HepG2 (cell line): ENCODE measurements around the gene DCAF15. TPM values are rescaled to one million over a fixed set of nuclear protein-coding genes. Genes with fewer than 3 reads are reported as not detected.

ENCODE experiments used
- ATF1 ChIP-seq: IDR thresholded peaks from 2 replicates; pipeline ENCODE4 v1.6.1; 2016; ENCODE audit warnings: mild to moderate bottlenecking, control low read depth
- BORCS8-MEF2B ChIP-seq: sonication (generic); formaldehyde crosslinking; IDR thresholded peaks from 2 replicates; pipeline ENCODE4 v1.8.0; 2022; ENCODE audit warnings: mild to moderate bottlenecking, missing genetic modification reagents
- CBX5 ChIP-seq: sonication (generic); formaldehyde crosslinking; IDR thresholded peaks from 2 replicates; pipeline ENCODE4 v1.4.0; 2020; ENCODE audit warnings: missing genetic modification reagents, borderline replicate concordance
- CREBL2 ChIP-seq: sonication (generic); formaldehyde crosslinking; IDR thresholded peaks from 2 replicates; pipeline ENCODE4 v1.8.1; 2023; ENCODE audit warnings: missing genetic modification reagents, mild to moderate bottlenecking, borderline replicate concordance
- HCFC1 ChIP-seq: fragments of 150-350 bp; IDR thresholded peaks from 2 replicates; pipeline ENCODE4 v1.6.1; 2014; ENCODE audit warnings: low read depth, low read length
- KAT2B ChIP-seq: fragments of 150-350 bp; IDR thresholded peaks from 2 replicates; pipeline ENCODE4 v1.6.1; 2014; ENCODE audit warnings: low read depth, low read length, borderline replicate concordance
- KLF13 ChIP-seq: sonication (generic); formaldehyde crosslinking; IDR thresholded peaks from 2 replicates; pipeline ENCODE4 v1.4.0; 2020; ENCODE audit warnings: mild to moderate bottlenecking, missing genetic modification reagents
- MIXL1 ChIP-seq: IDR thresholded peaks from 2 replicates; pipeline ENCODE4 v1.6.1; 2016
- NR2C2 ChIP-seq: sonication (generic); formaldehyde crosslinking; IDR thresholded peaks from 2 replicates; pipeline ENCODE4 v1.4.0; 2020; ENCODE audit warnings: missing genetic modification reagents, mild to moderate bottlenecking, moderate library complexity, borderline replicate concordance
- PAWR ChIP-seq: sonication (generic); formaldehyde crosslinking; IDR thresholded peaks from 2 replicates; pipeline ENCODE4 v1.4.0; 2020; ENCODE audit warnings: missing genetic modification reagents, mild to moderate bottlenecking, borderline replicate concordance
- PLRG1 ChIP-seq: fragments of 450-650 bp; conservative IDR thresholded peaks from 2 replicates; pipeline ENCODE4 v1.6.1; 2016
- RBM39 ChIP-seq: fragments of 200-400 bp; formaldehyde crosslinking; IDR thresholded peaks from one replicate; pipeline ENCODE4 v1.6.1; 2018; ENCODE audit warnings: antibody characterized with exemption, mild to moderate bottlenecking, low read depth, low read length; ENCODE audit not compliant: poor library complexity, severe bottlenecking
- RFX1 ChIP-seq: fragments of 450-650 bp; IDR thresholded peaks from 2 replicates; pipeline ENCODE4 v1.6.1; 2017
- SOX5 ChIP-seq: IDR thresholded peaks from 2 replicates; pipeline ENCODE4 v1.6.1; 2016; ENCODE audit warnings: borderline replicate concordance
- SRSF1 ChIP-seq: fragments of 200-400 bp; formaldehyde crosslinking; optimal IDR thresholded peaks from 2 replicates; pipeline ENCODE3; 2017; ENCODE audit warnings: mild to moderate bottlenecking, low read depth, low read length, moderate library complexity
- ZFP41 ChIP-seq: sonication (generic); formaldehyde crosslinking; IDR thresholded peaks from 2 replicates; pipeline ENCODE4 v1.4.0; 2020; ENCODE audit warnings: mild to moderate bottlenecking, missing genetic modification reagents, borderline replicate concordance
- ZNF10 ChIP-seq: sonication (generic); formaldehyde crosslinking; IDR thresholded peaks from 2 replicates; pipeline ENCODE4 v1.4.0; 2020; ENCODE audit warnings: mild to moderate bottlenecking, low read depth, missing genetic modification reagents, borderline replicate concordance
- ZNF136 ChIP-seq: sonication (generic); formaldehyde crosslinking; IDR thresholded peaks from 2 replicates; pipeline ENCODE4 v1.8.1; 2022; ENCODE audit warnings: low read depth, mild to moderate bottlenecking, moderate library complexity, missing genetic modification reagents
- ZNF337 ChIP-seq: sonication (generic); formaldehyde crosslinking; IDR thresholded peaks from 2 replicates; pipeline ENCODE4 v1.5.1; 2020; ENCODE audit warnings: missing genetic modification reagents, low read depth, mild to moderate bottlenecking, borderline replicate concordance
- ZNF34 ChIP-seq: sonication (generic); formaldehyde crosslinking; IDR thresholded peaks from 2 replicates; pipeline ENCODE4 v1.4.0; 2020; ENCODE audit warnings: mild to moderate bottlenecking, missing genetic modification reagents, borderline replicate concordance
- ZNF382 ChIP-seq: sonication (generic); formaldehyde crosslinking; IDR thresholded peaks from 2 replicates; pipeline ENCODE4 v1.5.0; 2020; ENCODE audit warnings: missing genetic modification reagents, mild to moderate bottlenecking, borderline replicate concordance
- ZNF460 ChIP-seq: sonication (generic); formaldehyde crosslinking; IDR thresholded peaks from 2 replicates; pipeline ENCODE4 v1.5.1; 2020; ENCODE audit warnings: missing genetic modification reagents, mild to moderate bottlenecking, borderline replicate concordance
- ZNF550 ChIP-seq: sonication (generic); formaldehyde crosslinking; IDR thresholded peaks from 2 replicates; pipeline ENCODE4 v1.4.0; 2020; ENCODE audit warnings: mild to moderate bottlenecking, missing genetic modification reagents, borderline replicate concordance
- polyA plus RNA-seq, 8 experiments: library from polyadenylated mRNA; depleted of rRNA in 3 of 8; stranded (reverse) in 7 of 8; unstranded in 1 of 8; fragments of >200 nt; fragmentation: Illumina TruSeq in 4 of 8; extraction: Trizol in 4 of 8; gene quantifications; 2 replicates each; pipeline versions ENCODE4 v1.2.1 to v1.2.3, GENCODE V29; 2011 to 2016; ENCODE audit warnings: low read depth in 4 of 8, missing spikeins in 1 of 8, mixed read lengths in 1 of 8; ENCODE audit not compliant: insufficient read depth in 1 of 8
- total RNA-seq, 5 experiments: library from RNA; depleted of rRNA; stranded (reverse); fragments of >200 nt; fragmentation: Illumina TruSeq; extraction: Trizol; gene quantifications; 2 replicates each; pipeline ENCODE4 v1.2.3, GENCODE V29; 2016; ENCODE audit warnings: low read depth in 1 of 5
- TF ChIP-seq, protein P1 (sequence below): sonication (generic); formaldehyde crosslinking; IDR thresholded peaks from 2 replicates; pipeline ENCODE4 v1.8.0; 2022; ENCODE audit warnings: mild to moderate bottlenecking, missing genetic modification reagents, moderate library complexity
- TF ChIP-seq, protein P2 (sequence below): sonication (generic); formaldehyde crosslinking; IDR thresholded peaks from 2 replicates; pipeline ENCODE4 v1.5.0; 2020; ENCODE audit warnings: mild to moderate bottlenecking, missing genetic modification reagents, borderline replicate concordance

Gene DCAF15
- total and polyA plus RNA-seq, 2 of the 13 experiments (the other 11 are each of a cell fraction or from before 2014, with no cell fraction given) = 13.6 to 14.0 TPM

DNA sequence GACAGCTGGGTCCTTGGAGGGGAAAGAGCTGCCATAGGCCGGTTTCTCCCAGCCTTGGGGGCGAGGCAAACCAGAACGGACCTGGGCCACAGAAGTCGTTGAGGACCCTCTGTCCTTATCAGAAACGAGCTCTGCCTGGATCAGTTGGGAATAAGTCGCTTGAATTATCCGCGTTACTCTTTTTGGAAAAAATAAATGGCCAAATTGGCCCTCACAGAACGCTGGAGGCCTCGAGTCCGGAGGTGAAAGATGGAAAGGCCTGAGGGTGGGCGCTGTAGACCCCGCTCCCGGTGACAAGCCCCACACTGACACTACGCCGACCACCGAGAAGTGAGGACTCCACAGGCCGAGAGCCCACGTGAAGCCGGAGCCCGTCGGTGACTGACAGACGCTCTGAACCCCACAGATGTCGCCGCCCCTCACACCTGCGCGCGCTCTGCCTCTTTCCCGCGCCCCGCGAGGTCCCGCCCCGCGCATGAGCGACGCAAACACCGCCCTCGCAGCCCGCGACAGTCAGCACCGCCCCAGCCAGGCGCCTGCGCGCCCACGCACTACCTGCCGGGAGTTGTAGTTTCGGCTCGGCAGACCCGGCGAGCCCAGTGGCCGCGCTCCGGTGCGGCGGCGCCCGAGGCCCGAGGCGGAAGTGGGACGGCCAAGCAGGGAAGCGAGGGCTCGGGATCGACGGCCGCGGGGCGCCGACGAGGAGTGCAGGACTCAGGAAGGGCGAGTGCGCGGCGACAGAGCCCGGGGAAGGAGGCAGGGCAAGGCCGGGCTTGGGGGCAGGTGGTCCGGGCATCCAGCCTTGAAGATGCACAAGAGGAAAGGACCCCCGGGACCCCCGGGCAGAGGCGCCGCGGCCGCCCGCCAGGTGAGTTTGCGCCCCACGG is 46.4 kb upstream of the DCAF15 start, which contains the start of the genes BRME1 and CC2D1A (continued):
- TF ChIP-seq CBX5 (peak; percentile 48; the same call in 1 of the 2 replicates), ZNF460 (CRISPR knock-in tag) (no peak), SRSF1 (peak; percentile 43), PLRG1 (no peak), MIXL1 (peak; percentile 70; the same call in 1 of the 2 replicates), ZFP41 (CRISPR knock-in tag) (peak; percentile 96; the same call in 1 of the 2 replicates), ZNF10 (CRISPR knock-in tag) (no peak), SOX5 (peak; percentile 59; the same call in 1 of the 2 replicates), KLF13 (CRISPR knock-in tag) (0 out of 2 replicates have a peak, but pooled peaks have one; percentile 22), ZNF136 (0 out of 2 replicates have a peak, but pooled peaks have one; percentile 47), RBM39 (peak; percentile 46), KAT2B (no peak), ZNF550 (CRISPR knock-in tag) (no peak), CREBL2 (0 out of 2 replicates have a peak, but pooled peaks have one; percentile 48), ZNF382 (CRISPR knock-in tag) (no peak), HCFC1 (peak; percentile 91), RFX1 (no peak), PAWR (CRISPR knock-in tag) (no peak), BORCS8-MEF2B (CRISPR knock-in tag) (peak; percentile 95), ZNF337 (peak; percentile 92; the same call in 1 of the 2 replicates), ATF1 (CRISPR knock-in tag) (no peak), NR2C2 (CRISPR knock-in tag) (peak; percentile 65; the same call in 1 of the 2 replicates), ZNF34 (CRISPR knock-in tag) (no peak)
- TF ChIP-seq, protein P1, sequence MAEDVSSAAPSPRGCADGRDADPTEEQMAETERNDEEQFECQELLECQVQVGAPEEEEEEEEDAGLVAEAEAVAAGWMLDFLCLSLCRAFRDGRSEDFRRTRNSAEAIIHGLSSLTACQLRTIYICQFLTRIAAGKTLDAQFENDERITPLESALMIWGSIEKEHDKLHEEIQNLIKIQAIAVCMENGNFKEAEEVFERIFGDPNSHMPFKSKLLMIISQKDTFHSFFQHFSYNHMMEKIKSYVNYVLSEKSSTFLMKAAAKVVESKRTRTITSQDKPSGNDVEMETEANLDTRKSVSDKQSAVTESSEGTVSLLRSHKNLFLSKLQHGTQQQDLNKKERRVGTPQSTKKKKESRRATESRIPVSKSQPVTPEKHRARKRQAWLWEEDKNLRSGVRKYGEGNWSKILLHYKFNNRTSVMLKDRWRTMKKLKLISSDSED (CRISPR knock-in tag) = no peak
- TF ChIP-seq, protein P2, sequence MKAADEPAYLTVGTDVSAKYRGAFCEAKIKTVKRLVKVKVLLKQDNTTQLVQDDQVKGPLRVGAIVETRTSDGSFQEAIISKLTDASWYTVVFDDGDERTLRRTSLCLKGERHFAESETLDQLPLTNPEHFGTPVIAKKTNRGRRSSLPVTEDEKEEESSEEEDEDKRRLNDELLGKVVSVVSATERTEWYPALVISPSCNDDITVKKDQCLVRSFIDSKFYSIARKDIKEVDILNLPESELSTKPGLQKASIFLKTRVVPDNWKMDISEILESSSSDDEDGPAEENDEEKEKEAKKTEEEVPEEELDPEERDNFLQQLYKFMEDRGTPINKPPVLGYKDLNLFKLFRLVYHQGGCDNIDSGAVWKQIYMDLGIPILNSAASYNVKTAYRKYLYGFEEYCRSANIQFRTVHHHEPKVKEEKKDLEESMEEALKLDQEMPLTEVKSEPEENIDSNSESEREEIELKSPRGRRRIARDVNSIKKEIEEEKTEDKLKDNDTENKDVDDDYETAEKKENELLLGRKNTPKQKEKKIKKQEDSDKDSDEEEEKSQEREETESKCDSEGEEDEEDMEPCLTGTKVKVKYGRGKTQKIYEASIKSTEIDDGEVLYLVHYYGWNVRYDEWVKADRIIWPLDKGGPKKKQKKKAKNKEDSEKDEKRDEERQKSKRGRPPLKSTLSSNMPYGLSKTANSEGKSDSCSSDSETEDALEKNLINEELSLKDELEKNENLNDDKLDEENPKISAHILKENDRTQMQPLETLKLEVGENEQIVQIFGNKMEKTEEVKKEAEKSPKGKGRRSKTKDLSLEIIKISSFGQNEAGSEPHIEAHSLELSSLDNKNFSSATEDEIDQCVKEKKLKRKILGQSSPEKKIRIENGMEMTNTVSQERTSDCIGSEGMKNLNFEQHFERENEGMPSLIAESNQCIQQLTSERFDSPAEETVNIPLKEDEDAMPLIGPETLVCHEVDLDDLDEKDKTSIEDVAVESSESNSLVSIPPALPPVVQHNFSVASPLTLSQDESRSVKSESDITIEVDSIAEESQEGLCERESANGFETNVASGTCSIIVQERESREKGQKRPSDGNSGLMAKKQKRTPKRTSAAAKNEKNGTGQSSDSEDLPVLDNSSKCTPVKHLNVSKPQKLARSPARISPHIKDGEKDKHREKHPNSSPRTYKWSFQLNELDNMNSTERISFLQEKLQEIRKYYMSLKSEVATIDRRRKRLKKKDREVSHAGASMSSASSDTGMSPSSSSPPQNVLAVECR (CRISPR knock-in tag) = peak; percentile 87
